Right lobe of liver (tissue), 6 donors: ENCODE measurements around the gene BCL6. TPM values are rescaled to one million over a fixed set of nuclear protein-coding genes. Genes with fewer than 3 reads are reported as not detected.
"Not testable (repeated sequence)": the region's sequence is repeated elsewhere in the genome, so short reads cannot be mapped to it uniquely, and the experiment has no call there.

Source experiments
- ATAC-seq, 4 donors: fragments of 200-7000 bp; cut with Tn5 transposase; one replicate each; pipeline ENCODE4 v1.9.1; 2020; ENCODE audit warnings: mild to moderate bottlenecking in 4 of 4, moderate library complexity in 4 of 4
- DNase-seq, 3 donors: peaks; one replicate each; pipeline ENCODE4 v3.0.0-alpha.2; 2020
- H3K27ac ChIP-seq, 3 donors: fragments of 200-600 bp; one replicate each; pipeline ENCODE4 v1.8.0; 2022
- H3K27me3 ChIP-seq, 2 donors: fragments of 200-600 bp; one replicate each; pipeline ENCODE4 v1.8.0; 2022
- H3K36me3 ChIP-seq, 4 donors: fragments of 200-600 bp; sonication (generic) in 1 of 4; one replicate each; pipeline versions ENCODE4 v1.5.1 to v1.8.0; 2017 to 2022; ENCODE audit warnings: control low read depth in 1 of 4
- H3K4me1 ChIP-seq, 4 donors: fragments of 200-600 bp; sonication (generic) in 1 of 4; one replicate each; pipeline versions ENCODE4 v1.5.1 to v1.8.0; 2017 to 2022; ENCODE audit warnings: control low read depth in 1 of 4
- H3K4me3 ChIP-seq, 3 donors: fragments of 200-600 bp; one replicate each; pipeline ENCODE4 v1.8.0; 2022
- H3K9me3 ChIP-seq, 4 donors: fragments of 200-600 bp; sonication (generic) in 1 of 4; one replicate each; pipeline versions ENCODE4 v1.5.1 to v1.8.0; 2017 to 2022; ENCODE audit warnings: control low read depth in 1 of 4
- CTCF ChIP-seq, 4 donors: fragments of 200-600 bp in 3 of 4; fragments of 450-650 bp in 1 of 4; IDR thresholded peaks; one replicate each; pipeline versions ENCODE4 v1.5.1 to v1.8.0; 2016 to 2022; ENCODE audit warnings: antibody characterized with exemption in 4 of 4, mild to moderate bottlenecking in 2 of 4
- POLR2A ChIP-seq: fragments of 450-650 bp; IDR thresholded peaks from one replicate; pipeline ENCODE4 v1.6.1; 2017; ENCODE audit warnings: antibody characterized with exemption, mild to moderate bottlenecking
- WGBS: methylation state at CpG from one replicate; pipeline ENCODE4 v1.1.6; 2018; ENCODE audit warnings: low coverage, low lambda C conversion rate; ENCODE audit not compliant: insufficient coverage; ENCODE audit errors: missing lambda C conversion rate; 5-methylcytosine and 5-hydroxymethylcytosine counted together
- intact Hi-C, 2 donors: fragments of 100-400 bp; cut with DNase I; formaldehyde crosslinking; loops; one replicate each; pipeline versions ENCODE4 v1.11.2 to v1.14.1; 2022
- total RNA-seq, 6 experiments: library from RNA; depleted of rRNA in 2 of 6; stranded (reverse); fragments of >200 nt in 2 of 6; fragmentation: NEBNext Ultra II Directional in 3 of 6; extraction: Animal tissue kit (Norgen Biotek cat#: 25700) in 3 of 6; gene quantifications; one replicate each; pipeline versions ENCODE4 v1.1.0 to v1.2.4, GENCODE V29; 2016 to 2023
- donor health status: DM: no; HTN: yes; CAD: no.
- donor health status: DM: no; HTN: no; CAD: no.
- donor health status: DM: no; HTN: no; CAD: no.
- donor health status: DM: no; HTN: yes; CAD: no.
- donor health status: DM: no; HTN: yes; CAD: no.

The BCL6 gene
- total RNA-seq, 6 experiments from 2014 or later, result 29.1 to 67.5 (median 41.8) TPM

- no peaks in the 10 kb centered on the region for H3K4me1 ChIP-seq
- no peak overlapping the region for H3K27ac ChIP-seq
- TF ChIP-seq CTCF (IDR thresholded peaks at IDR 0.05), result no peak
- TF ChIP-seq POLR2A, result no peak
- 89% methylated on average over 5 of the region's 5 CpGs for WGBS
- H3K4me3 ChIP-seq, result no peak overlapping the region
- intact Hi-C loops, result loop anchor here (10.0 kb wide), 1 partner anchor 362 kb away; no protein-coding TSS in a partner anchor
- ATAC-seq, result no peak
- H3K9me3 ChIP-seq, result no peaks in the 10 kb centered on the region
- H3K36me3 ChIP-seq, result no peaks in the 10 kb centered on the region
- DNase-seq, result no peak
- no peaks in the 10 kb centered on the region for H3K27me3 ChIP-seq
Observed at GRCh38 chr3:187686621-187687273, 58.5 kb downstream of the BCL6 start.

- H3K27me3 ChIP-seq, result no peaks in the 10 kb centered on the region
- no peak for DNase-seq
- 93% methylated on average over 4 of the region's 7 CpGs for WGBS
- ATAC-seq, result no peak
- no peaks in the 10 kb centered on the region for H3K4me1 ChIP-seq
- H3K27ac ChIP-seq, result no peak overlapping the region
- H3K4me3 ChIP-seq, result no peak overlapping the region
- intact Hi-C loops, result loop anchor here (10.0 kb wide), 1 partner anchor 361 kb away; no protein-coding TSS in a partner anchor
- no peak for TF ChIP-seq POLR2A
- TF ChIP-seq CTCF (IDR thresholded peaks at IDR 0.05), result no peak
- H3K36me3 ChIP-seq, result no peaks in the 10 kb centered on the region
- H3K9me3 ChIP-seq, result no peaks in the 10 kb centered on the region
Observed at GRCh38 chr3:187685948-187686347, 59.3 kb downstream of the BCL6 start.

GRCh38 chr3:187684880-187685279 lies 60.4 kb downstream of the BCL6 start:
- intact Hi-C loops, result loop anchor here (10.0 kb wide), 1 partner anchor 360 kb away; no protein-coding TSS in a partner anchor
- 36% methylated on average over 2 of the region's 2 CpGs for WGBS
- no peaks in the 10 kb centered on the region for H3K27me3 ChIP-seq
- H3K4me1 ChIP-seq, result no peaks in the 10 kb centered on the region
- H3K4me3 ChIP-seq, result no peak overlapping the region
- no peaks in the 10 kb centered on the region for H3K36me3 ChIP-seq
- no peak for ATAC-seq
- no peak overlapping the region for H3K27ac ChIP-seq
- no peak for TF ChIP-seq CTCF (IDR thresholded peaks at IDR 0.05)
- no peak for TF ChIP-seq POLR2A
- DNase-seq, result no peak
- no peaks in the 10 kb centered on the region for H3K9me3 ChIP-seq

GRCh38 chr3:187684444-187684843 lies 60.8 kb downstream of the BCL6 start:
- TF ChIP-seq POLR2A (no peak), CTCF (IDR thresholded peaks at IDR 0.05) (no peak)
- Histone ChIP-seq H3K36me3 (no peaks in the 10 kb centered on the region), H3K4me1 (peaks cover 0 to 2% (median 0%) of the 10 kb centered on the region in 4 donors), H3K27ac (no peak overlapping the region), H3K27me3 (no peaks in the 10 kb centered on the region), H3K9me3 (no peaks in the 10 kb centered on the region), H3K4me3 (no peak overlapping the region)
- ATAC-seq (no peak), DNase-seq (no peak)
- intact Hi-C loops, result loop anchor here (10.0 kb wide), 1 partner anchor 360 kb away; no protein-coding TSS in a partner anchor
- 81% methylated on average over 1 of the region's 1 CpG for WGBS

- H3K36me3 ChIP-seq, H3K4me3 ChIP-seq, DNase-seq, H3K27ac ChIP-seq, ATAC-seq, H3K9me3 ChIP-seq, H3K4me1 ChIP-seq, H3K27me3 ChIP-seq: not testable (repeated sequence)
- 83% methylated on average over 7 of the region's 11 CpGs for WGBS
- intact Hi-C loops, result loop anchor here (10.0 kb wide), 1 partner anchor 357 kb away; no protein-coding TSS in a partner anchor
Observed at GRCh38 chr3:187681756-187682155, 63.5 kb downstream of the BCL6 start.
